Endodermal cell (in vitro differentiated cells): ENCODE measurements around the gene AP3S2. TPM values are rescaled to one million over a fixed set of nuclear protein-coding genes. Genes with fewer than 3 reads are reported as not detected.
"Not testable (repeated sequence)": the region's sequence is repeated elsewhere in the genome, so short reads cannot be mapped to it uniquely, and the experiment has no call there.

Source experiments
- DNase-seq: peaks from one replicate; pipeline ENCODE4 v3.0.0-alpha.2; 2017
- H3K27ac ChIP-seq: 2 replicates; pipeline ENCODE4 v1.5.1; 2013; ENCODE audit warnings: mild to moderate bottlenecking, low read depth, low read length, moderate library complexity
- H3K27me3 ChIP-seq: 2 replicates; pipeline ENCODE4 v1.6.1; 2013; ENCODE audit warnings: mild to moderate bottlenecking, low read length, moderate library complexity; ENCODE audit not compliant: insufficient read depth, control insufficient read depth, poor library complexity, severe bottlenecking
- H3K36me3 ChIP-seq: 2 replicates; pipeline ENCODE4 v1.7.0; 2013; ENCODE audit warnings: mild to moderate bottlenecking, low read length, moderate library complexity; ENCODE audit not compliant: control insufficient read depth, insufficient read depth
- H3K4me1 ChIP-seq: one replicate; pipeline ENCODE4 v1.7.0; 2013; ENCODE audit warnings: low read length; ENCODE audit not compliant: control insufficient read depth, insufficient read depth
- H3K4me3 ChIP-seq: 2 replicates; pipeline ENCODE4 v1.5.1; 2013; ENCODE audit warnings: mild to moderate bottlenecking, low read length, moderate library complexity
- H3K9ac ChIP-seq: 2 replicates; pipeline ENCODE4 v1.6.1; 2013; ENCODE audit warnings: mild to moderate bottlenecking, low read length, moderate library complexity; ENCODE audit not compliant: poor library complexity, severe bottlenecking; ENCODE audit errors: extremely low read depth
- H3K9me3 ChIP-seq: 2 replicates; pipeline ENCODE4 v1.6.1; 2013; ENCODE audit warnings: mild to moderate bottlenecking, low read length, moderate library complexity; ENCODE audit not compliant: control insufficient read depth
- H3K27ac Mint-ChIP-seq: 2 replicates; pipeline ENCODE4 v1.8.0; 2020; ENCODE audit warnings: mixed read lengths
- H3K27me3 Mint-ChIP-seq: 2 replicates; pipeline ENCODE4 v1.8.0; 2021; ENCODE audit warnings: mild to moderate bottlenecking, mixed read lengths; ENCODE audit not compliant: insufficient read depth
- H3K36me3 Mint-ChIP-seq: 2 replicates; pipeline ENCODE4 v1.8.0; 2020; ENCODE audit warnings: low read depth, mixed read lengths
- H3K4me1 Mint-ChIP-seq: 2 replicates; pipeline ENCODE4 v1.8.0; 2020; ENCODE audit warnings: mixed read lengths
- H3K4me3 Mint-ChIP-seq: 2 replicates; pipeline ENCODE4 v1.8.0; 2020; ENCODE audit warnings: mild to moderate bottlenecking, moderate library complexity, mixed read lengths
- H3K9me3 Mint-ChIP-seq: 2 replicates; pipeline ENCODE4 v1.8.0; 2020; ENCODE audit warnings: mild to moderate bottlenecking, mixed read lengths
- CTCF ChIP-seq: fragments of 200-600 bp; sonication (generic); conservative IDR thresholded peaks from 2 replicates; pipeline ENCODE4 v1.5.0; 2021; ENCODE audit warnings: antibody characterized with exemption, mild to moderate bottlenecking
- WGBS, 2 experiments: methylation state at CpG; one replicate each; pipeline versions ENCODE4 v1.1.5 to v1.1.7; 2013; ENCODE audit warnings: missing lambda C conversion rate in 2 of 2, mixed read lengths in 1 of 2; ENCODE audit not compliant: insufficient coverage in 1 of 2, insufficient read length in 1 of 2; 5-methylcytosine and 5-hydroxymethylcytosine counted together
- long read RNA-seq, 4 experiments: library from polyadenylated mRNA in 2 of 4; library from RNA in 1 of 4; library from capped mRNA in 1 of 4; stranded (forward) in 3 of 4; unstranded in 1 of 4; transcript quantifications; one replicate each; pipeline ENCODE4 v2.0.0, GENCODE V29; 2020 to 2021; ENCODE audit warnings: inconsistent platforms in 1 of 4
- polyA plus RNA-seq, 2 experiments: library from polyadenylated mRNA; stranded (reverse); fragments of 50-300 nt; gene quantifications; one replicate each; pipeline ENCODE4 v1.2.3, GENCODE V29; 2013
- total RNA-seq, 2 donors: library from RNA; stranded (reverse); fragmentation: NEBNext Ultra II Directional in 1 of 2; extraction: Animal tissue kit (Norgen Biotek cat#: 25700) in 1 of 2; gene quantifications; 2 replicates in 1 of 2; 3 replicates in 1 of 2; pipeline ENCODE4 v1.2.1, GENCODE V29; 2021

Gene AP3S2
- total RNA-seq = 10 to 100 TPM; 39.5 to 54.4 TPM
- 40.3 TPM for polyA plus RNA-seq (2013, experiment 1 of 2)
- polyA plus RNA-seq (2013, experiment 2 of 2) = 40.3 TPM
- long read RNA-seq, experiment 1, full-length matches to known transcripts = 12 of 23 reads
- long read RNA-seq, experiment 1, partial matches to known transcripts = 0 of 23 reads
- long read RNA-seq, experiment 1, other reads (novel, unspliced or antisense) = 11 of 23 reads
- long read RNA-seq, experiment 2, full-length matches to known transcripts = 109 of 131 reads
- long read RNA-seq, experiment 2, partial matches to known transcripts = 2 of 131 reads
- long read RNA-seq, experiment 2, other reads (novel, unspliced or antisense) = 20 of 131 reads
- long read RNA-seq, experiment 3, full-length matches to known transcripts = 250 of 265 reads
- long read RNA-seq, experiment 3, partial matches to known transcripts = 2 of 265 reads
- long read RNA-seq, experiment 3, other reads (novel, unspliced or antisense) = 13 of 265 reads
- long read RNA-seq, experiment 4, full-length matches to known transcripts = 99 of 114 reads
- long read RNA-seq, experiment 4, partial matches to known transcripts = 0 of 114 reads
- long read RNA-seq, experiment 4, other reads (novel, unspliced or antisense) = 15 of 114 reads

GRCh38 chr15:89893696-89894447 is at the start of gene AP3S2:
TSS of gene AP3S2 (minus strand) at chr15:89893994. CDS start at chr15:89893949, 45 bp downstream.
- DNase-seq = peak; percentile 97
- Mint-ChIP-seq H3K27ac (peak within 1 kb of the TSS; percentile 96), H3K36me3 (peaks cover 2% of the 10 kb centered on the region), H3K4me1 (peaks cover 2% of the 10 kb centered on the region), H3K4me3 (peak within 1 kb of the TSS; percentile 98), H3K9me3 (no peaks in the 10 kb centered on the region), H3K27me3 (no peaks in the 10 kb centered on the region)
- TF ChIP-seq CTCF = no peak
- 0% methylated on average over 31 to 62 of the region's 62 CpGs for WGBS, 2 experiments
- H3K27me3 ChIP-seq = no peaks in the 10 kb centered on the region
- no peaks in the 10 kb centered on the region for H3K4me1 ChIP-seq
- peak within 1 kb of the TSS; percentile 100 for H3K4me3 ChIP-seq
- H3K36me3 ChIP-seq = peaks cover 3% of the 10 kb centered on the region
- H3K27ac ChIP-seq = peak within 1 kb of the TSS; percentile 81
- H3K9me3 ChIP-seq = no peaks in the 10 kb centered on the region
- peak within 1 kb of the TSS; percentile 93 for H3K9ac ChIP-seq

- H3K4me1 Mint-ChIP-seq = no peaks in the 10 kb centered on the region
- no peaks in the 10 kb centered on the region for H3K9me3 Mint-ChIP-seq
- 89 to 95% methylated on average over 3 of the region's 3 CpGs for WGBS, 2 experiments
- no peak overlapping the region for H3K4me3 Mint-ChIP-seq
- no peak overlapping the region for H3K27ac Mint-ChIP-seq
- Histone ChIP-seq H3K4me3 (no peak overlapping the region), H3K4me1 (no peaks in the 10 kb centered on the region), H3K36me3 (no peaks in the 10 kb centered on the region), H3K27ac (no peak overlapping the region), H3K9ac (no peak overlapping the region), H3K27me3 (no peaks in the 10 kb centered on the region), H3K9me3 (no peaks in the 10 kb centered on the region)
- no peak for TF ChIP-seq CTCF
- no peaks in the 10 kb centered on the region for H3K27me3 Mint-ChIP-seq
- DNase-seq = no peak
- no peaks in the 10 kb centered on the region for H3K36me3 Mint-ChIP-seq
Measured at GRCh38 chr15:89939910-89940309, 46.1 kb upstream of the AP3S2 start.

GRCh38 chr15:89939377-89939776 is 45.6 kb upstream of the AP3S2 start:
- not testable (repeated sequence) for H3K9me3 Mint-ChIP-seq, H3K27me3 ChIP-seq, H3K4me1 Mint-ChIP-seq, H3K36me3 Mint-ChIP-seq, H3K27ac ChIP-seq, H3K4me3 Mint-ChIP-seq, H3K4me3 ChIP-seq, DNase-seq, H3K9me3 ChIP-seq, H3K9ac ChIP-seq, H3K27me3 Mint-ChIP-seq, H3K36me3 ChIP-seq, H3K4me1 ChIP-seq, H3K27ac Mint-ChIP-seq
- 85 to 88% methylated on average over 1 to 2 of the region's 2 CpGs for WGBS, 2 experiments
